ENCODE results near the gene CERT1.

DNA sequence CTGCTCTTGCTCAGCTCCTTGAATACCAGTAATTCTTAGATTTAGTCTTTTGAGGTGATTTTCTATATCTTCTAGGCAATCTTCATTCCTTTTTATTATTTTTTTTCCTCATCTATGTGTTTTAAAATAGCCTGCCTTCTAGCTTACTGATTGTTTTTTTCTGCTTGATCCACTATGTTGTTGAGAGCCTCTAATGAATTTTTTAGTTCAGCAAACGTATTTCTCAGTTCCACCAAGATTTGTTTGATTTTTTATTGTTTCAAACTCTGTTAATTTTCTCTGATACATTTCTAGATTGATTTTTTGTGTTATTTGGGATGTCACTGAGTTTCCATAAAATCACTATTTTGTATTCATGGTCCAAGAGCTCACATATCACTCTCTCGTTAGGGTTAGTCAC, 9.8 kb upstream of the CERT1 start:
- TF ChIP-seq, protein P1, sequence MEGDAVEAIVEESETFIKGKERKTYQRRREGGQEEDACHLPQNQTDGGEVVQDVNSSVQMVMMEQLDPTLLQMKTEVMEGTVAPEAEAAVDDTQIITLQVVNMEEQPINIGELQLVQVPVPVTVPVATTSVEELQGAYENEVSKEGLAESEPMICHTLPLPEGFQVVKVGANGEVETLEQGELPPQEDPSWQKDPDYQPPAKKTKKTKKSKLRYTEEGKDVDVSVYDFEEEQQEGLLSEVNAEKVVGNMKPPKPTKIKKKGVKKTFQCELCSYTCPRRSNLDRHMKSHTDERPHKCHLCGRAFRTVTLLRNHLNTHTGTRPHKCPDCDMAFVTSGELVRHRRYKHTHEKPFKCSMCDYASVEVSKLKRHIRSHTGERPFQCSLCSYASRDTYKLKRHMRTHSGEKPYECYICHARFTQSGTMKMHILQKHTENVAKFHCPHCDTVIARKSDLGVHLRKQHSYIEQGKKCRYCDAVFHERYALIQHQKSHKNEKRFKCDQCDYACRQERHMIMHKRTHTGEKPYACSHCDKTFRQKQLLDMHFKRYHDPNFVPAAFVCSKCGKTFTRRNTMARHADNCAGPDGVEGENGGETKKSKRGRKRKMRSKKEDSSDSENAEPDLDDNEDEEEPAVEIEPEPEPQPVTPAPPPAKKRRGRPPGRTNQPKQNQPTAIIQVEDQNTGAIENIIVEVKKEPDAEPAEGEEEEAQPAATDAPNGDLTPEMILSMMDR (conservative IDR thresholded peaks at IDR 0.05; ENCODE audit: low read length), result no peak
- no peak for TF ChIP-seq EZH2phosphoT487 (IDR thresholded peaks at IDR 0.05; ENCODE audit: borderline replicate concordance)
